Breast epithelium (tissue), 4 donors: ENCODE results near the gene SLC37A3. TPM values are rescaled to one million over a fixed set of nuclear protein-coding genes. Genes with fewer than 3 reads are reported as not detected.
"Not testable (repeated sequence)": the region's sequence is repeated elsewhere in the genome, so short reads cannot be mapped to it uniquely, and the experiment has no call there.

Source experiments
- DNase-seq, 2 donors: peaks; one replicate each; pipeline ENCODE4 v3.0.0-alpha.2; 2019; ENCODE audit warnings: low spot score in 2 of 2
- H3K27ac ChIP-seq, 2 donors: fragments of 200-600 bp; sonication (generic) in 1 of 2; one replicate each; pipeline ENCODE4 v1.5.1; 2016 to 2019; ENCODE audit warnings: mild to moderate bottlenecking in 1 of 2
- H3K27me3 ChIP-seq, 2 donors: fragments of 200-600 bp; sonication (generic) in 1 of 2; one replicate each; pipeline versions ENCODE4 v1.5.1 to v1.6.0; 2017 to 2019; ENCODE audit warnings: control low read depth in 1 of 2, mild to moderate bottlenecking in 1 of 2
- H3K36me3 ChIP-seq: fragments of 200-600 bp; one replicate; pipeline ENCODE4 v1.5.1; 2019
- H3K4me1 ChIP-seq, 2 donors: fragments of 200-600 bp; sonication (generic); one replicate each; pipeline ENCODE4 v1.5.1; 2016 to 2019; ENCODE audit warnings: control low read depth in 1 of 2
- H3K4me3 ChIP-seq, 3 donors: fragments of 200-600 bp; sonication (generic); 1 replicate in 2 of 3; 2 replicates in 1 of 3; pipeline ENCODE4 v1.5.1; 2016 to 2019; ENCODE audit warnings: mild to moderate bottlenecking in 3 of 3, moderate library complexity in 2 of 3
- H3K9me3 ChIP-seq, 2 donors: fragments of 200-600 bp; sonication (generic) in 1 of 2; one replicate each; pipeline ENCODE4 v1.5.1; 2016 to 2019; ENCODE audit warnings: control low read depth in 1 of 2
- CTCF ChIP-seq, 3 donors: fragments of 450-650 bp; IDR thresholded peaks; one replicate each; pipeline ENCODE4 v1.5.1; 2016 to 2017; ENCODE audit warnings: antibody characterized with exemption in 3 of 3, mild to moderate bottlenecking in 3 of 3, moderate library complexity in 3 of 3
- POLR2A ChIP-seq: fragments of 450-650 bp; IDR thresholded peaks from one replicate; pipeline ENCODE4 v1.6.1; 2016; ENCODE audit warnings: antibody characterized with exemption, mild to moderate bottlenecking, moderate library complexity
- POLR2AphosphoS5 ChIP-seq, 3 donors: sonication (generic); formaldehyde crosslinking; IDR thresholded peaks; one replicate each; pipeline ENCODE4 v1.6.1; 2017; ENCODE audit warnings: antibody characterized with exemption in 3 of 3
- intact Hi-C: fragments of 100-400 bp; cut with DNase I; formaldehyde crosslinking; loops from one replicate; pipeline ENCODE4 v1.15.1; 2023; ENCODE audit warnings: low total_unique reads
- total RNA-seq, 3 donors: library from RNA; depleted of rRNA; stranded (reverse); fragments of >200 nt; gene quantifications; one replicate each; pipeline ENCODE4 v1.1.0, GENCODE V29; 2016

The SLC37A3 gene
- total RNA-seq, 3 donors from 2014 or later = 64.0 to 89.8 (median 79.3) TPM

- no peaks in the 10 kb centered on the region for H3K36me3 ChIP-seq
- H3K27me3 ChIP-seq = no peaks in the 10 kb centered on the region
- no peak overlapping the region for H3K27ac ChIP-seq
- TF ChIP-seq POLR2A (no peak), POLR2AphosphoS5 (IDR thresholded peaks at IDR 0.05) (no peak), CTCF (IDR thresholded peaks at IDR 0.05) (no peak)
- intact Hi-C loops = no loop called here
- H3K4me3 ChIP-seq = no peak overlapping the region
- no peak for DNase-seq
- no peaks in the 10 kb centered on the region for H3K4me1 ChIP-seq
- no peaks in the 10 kb centered on the region for H3K9me3 ChIP-seq
Observed at GRCh38 chr7:140423501-140423900, 25.2 kb upstream of the SLC37A3 start.

GRCh38 chr7:140421521-140421920 lies 23.2 kb upstream of the SLC37A3 start:
- Histone ChIP-seq H3K27me3 (no peaks in the 10 kb centered on the region), H3K27ac (no peak overlapping the region), H3K36me3 (no peaks in the 10 kb centered on the region), H3K9me3 (no peaks in the 10 kb centered on the region), H3K4me3 (no peak overlapping the region), H3K4me1 (no peaks in the 10 kb centered on the region)
- DNase-seq = no peak
- intact Hi-C loops = no loop called here
- TF ChIP-seq POLR2A (no peak), CTCF (IDR thresholded peaks at IDR 0.05) (no peak)

GRCh38 chr7:140418653-140419052 lies 20.3 kb upstream of the SLC37A3 start:
- no peaks in the 10 kb centered on the region for H3K4me1 ChIP-seq
- H3K36me3 ChIP-seq = no peaks in the 10 kb centered on the region
- intact Hi-C loops = no loop called here
- TF ChIP-seq POLR2AphosphoS5 (IDR thresholded peaks at IDR 0.05) (no peak), CTCF (IDR thresholded peaks at IDR 0.05) (no peak), POLR2A (no peak)
- H3K27me3 ChIP-seq = no peaks in the 10 kb centered on the region
- no peak for DNase-seq
- H3K9me3 ChIP-seq = no peaks in the 10 kb centered on the region
- no peak overlapping the region for H3K27ac ChIP-seq
- H3K4me3 ChIP-seq = no peak overlapping the region

- intact Hi-C loops, DNase-seq, H3K4me1 ChIP-seq: not testable (repeated sequence)
Observed at GRCh38 chr7:140418156-140418472, 19.8 kb upstream of the SLC37A3 start.

GRCh38 chr7:140417456-140418155 lies 19.3 kb upstream of the SLC37A3 start:
- Histone ChIP-seq H3K4me3 (no peak overlapping the region), H3K27me3 (no peaks in the 10 kb centered on the region), H3K27ac (no peak overlapping the region), H3K9me3 (no peaks in the 10 kb centered on the region), H3K4me1 (no peaks in the 10 kb centered on the region), H3K36me3 (no peaks in the 10 kb centered on the region)
- no peak for TF ChIP-seq CTCF (IDR thresholded peaks at IDR 0.05)
- TF ChIP-seq POLR2AphosphoS5 (IDR thresholded peaks at IDR 0.05) = no peak
- TF ChIP-seq POLR2A = no peak
- no peak for DNase-seq
- intact Hi-C loops = no loop called here

More at GRCh38 chr7:140418156-140418472, 19.8 kb upstream of the SLC37A3 start:
- H3K27ac ChIP-seq, H3K27me3 ChIP-seq, H3K4me3 ChIP-seq, H3K36me3 ChIP-seq, H3K9me3 ChIP-seq: not testable (repeated sequence)

GRCh38 chr7:140416560-140416959 lies 18.2 kb upstream of the SLC37A3 start:
- DNase-seq = no peak
- no peaks in the 10 kb centered on the region for H3K27me3 ChIP-seq
- H3K9me3 ChIP-seq = no peaks in the 10 kb centered on the region
- intact Hi-C loops = no loop called here
- H3K27ac ChIP-seq = no peak overlapping the region
- H3K36me3 ChIP-seq = no peaks in the 10 kb centered on the region
- TF ChIP-seq POLR2AphosphoS5 (IDR thresholded peaks at IDR 0.05) = no peak
- no peak for TF ChIP-seq POLR2A
- no peak for TF ChIP-seq CTCF (IDR thresholded peaks at IDR 0.05)
- no peak overlapping the region for H3K4me3 ChIP-seq
- no peaks in the 10 kb centered on the region for H3K4me1 ChIP-seq

GRCh38 chr7:140415816-140416215 lies 17.5 kb upstream of the SLC37A3 start:
- DNase-seq, H3K36me3 ChIP-seq, intact Hi-C loops, H3K9me3 ChIP-seq, H3K4me1 ChIP-seq, H3K27ac ChIP-seq, H3K4me3 ChIP-seq, H3K27me3 ChIP-seq: not testable (repeated sequence)
